ENCODE data around the gene TAF13.
A peak's percentile ranks its signal among the peaks of the same experiment; 100 is the strongest.
"Not testable (repeated sequence)": the region's sequence is repeated elsewhere in the genome, so short reads cannot be mapped to it uniquely, and the experiment has no call there.

TAF13 gene

GRCh38 chr1:109027841-109028240 is 48.0 kb downstream of the TAF13 start:
- DNase-seq (ENCODE audit: low read depth, low spot score) = no peak
- no peak overlapping the region for H3K9ac ChIP-seq (ENCODE audit: insufficient read length)
- no peaks in the 10 kb centered on the region for H3K36me3 ChIP-seq (ENCODE audit: insufficient read depth, low read length)
- H3K27ac ChIP-seq = no peak overlapping the region
- TF ChIP-seq FOXP2 (optimal IDR thresholded peaks at IDR 0.05; ENCODE audit: control extremely low read depth, extremely low read length, insufficient read depth) = no peak
- no peak overlapping the region for H3K4me3 ChIP-seq
- H3K9me3 ChIP-seq (ENCODE audit: low read depth, low read length) = no peaks in the 10 kb centered on the region

GRCh38 chr1:109025694-109026093 is 50.1 kb downstream of the TAF13 start:
- Histone ChIP-seq H3K9me3 (ENCODE audit: low read depth, low read length) (no peaks in the 10 kb centered on the region), H3K27ac (no peak overlapping the region), H3K9ac (ENCODE audit: insufficient read length) (no peak overlapping the region), H3K36me3 (ENCODE audit: insufficient read depth, low read length) (0 out of 2 replicates have a peak, but pooled peaks cover 4% of the 10 kb centered on the region), H3K4me3 (no peak overlapping the region)
- TF ChIP-seq EZH2 (IDR thresholded peaks at IDR 0.05) (no peak), FOXP2 (optimal IDR thresholded peaks at IDR 0.05; ENCODE audit: control extremely low read depth, extremely low read length, insufficient read depth) (no peak)
- no peak for DNase-seq (ENCODE audit: low read depth, low spot score)

- no peak for DNase-seq (ENCODE audit: low read depth, low spot score)
- no peak overlapping the region for H3K4me3 ChIP-seq
- no peaks in the 10 kb centered on the region for H3K9me3 ChIP-seq (ENCODE audit: low read depth, low read length)
- TF ChIP-seq EZH2 (IDR thresholded peaks at IDR 0.05) = no peak
- no peak for TF ChIP-seq FOXP2 (optimal IDR thresholded peaks at IDR 0.05; ENCODE audit: control extremely low read depth, extremely low read length, insufficient read depth)
- no peak for TF ChIP-seq POLR2AphosphoS5 (IDR thresholded peaks at IDR 0.05; ENCODE audit: borderline replicate concordance, low read depth, low read length)
- H3K9ac ChIP-seq (ENCODE audit: insufficient read length) = no peak overlapping the region
- H3K27ac ChIP-seq = no peak overlapping the region
- 0 out of 2 replicates have a peak, but pooled peaks cover 5% of the 10 kb centered on the region for H3K36me3 ChIP-seq (ENCODE audit: insufficient read depth, low read length)
Observed at GRCh38 chr1:109024646-109025045, 51.2 kb downstream of the TAF13 start.

GRCh38 chr1:109020693-109021257 is 55.0 kb downstream of the TAF13 start:
- Histone ChIP-seq H3K9me3 (ENCODE audit: low read depth, low read length) (no peaks in the 10 kb centered on the region), H3K9ac (ENCODE audit: insufficient read length) (no peak overlapping the region), H3K4me3 (no peak overlapping the region), H3K36me3 (ENCODE audit: insufficient read depth, low read length) (peaks cover 21% of the 10 kb centered on the region), H3K27ac (peak overlapping the region; percentile 19; the same call in 1 of the 2 replicates)
- TF ChIP-seq FOXP2 (optimal IDR thresholded peaks at IDR 0.05; ENCODE audit: control extremely low read depth, extremely low read length, insufficient read depth) (no peak), EZH2 (IDR thresholded peaks at IDR 0.05) (no peak)
- DNase-seq (ENCODE audit: low read depth, low spot score) = no peak

GRCh38 chr1:109017719-109018118 is 58.1 kb downstream of the TAF13 start:
- not testable (repeated sequence) for H3K27ac ChIP-seq; DNase-seq (ENCODE audit: low read depth, low spot score); H3K9me3 ChIP-seq (ENCODE audit: low read depth, low read length); H3K4me3 ChIP-seq; H3K9ac ChIP-seq (ENCODE audit: insufficient read length)
- H3K36me3 ChIP-seq (ENCODE audit: insufficient read depth, low read length) = peaks cover 38% of the 10 kb centered on the region

- H3K4me3 ChIP-seq = no peak overlapping the region
- TF ChIP-seq EZH2 (IDR thresholded peaks at IDR 0.05) = no peak
- TF ChIP-seq POLR2AphosphoS5 (IDR thresholded peaks at IDR 0.05; ENCODE audit: borderline replicate concordance, low read depth, low read length) = no peak
- no peak for TF ChIP-seq FOXP2 (optimal IDR thresholded peaks at IDR 0.05; ENCODE audit: control extremely low read depth, extremely low read length, insufficient read depth)
- H3K9me3 ChIP-seq (ENCODE audit: low read depth, low read length) = no peaks in the 10 kb centered on the region
- peaks cover 40% of the 10 kb centered on the region for H3K36me3 ChIP-seq (ENCODE audit: insufficient read depth, low read length)
- no peak overlapping the region for H3K9ac ChIP-seq (ENCODE audit: insufficient read length)
- no peak for DNase-seq (ENCODE audit: low read depth, low spot score)
- H3K27ac ChIP-seq = no peak overlapping the region
Observed at GRCh38 chr1:109017134-109017533, 58.7 kb downstream of the TAF13 start.
